GM23338 (cell line): ENCODE results near the gene RAD51B. TPM values are rescaled to one million over a fixed set of nuclear protein-coding genes. Genes with fewer than 3 reads are reported as not detected.

ENCODE experiments used
- ATAC-seq: fragments of 200-7000 bp; cut with Tn5 transposase; 3 replicates; pipeline ENCODE4 v1.9.1; 2020
- DNase-seq: peaks from one replicate; pipeline ENCODE4 v3.0.0-alpha.2; 2015; ENCODE audit warnings: low spot score
- H2AFZ ChIP-seq: fragments of 200-600 bp; sonication (generic); 2 replicates; pipeline ENCODE4 v1.8.0; 2016; ENCODE audit warnings: antibody characterized with exemption, mild to moderate bottlenecking, moderate library complexity
- H3F3A ChIP-seq: fragments of 200-600 bp; sonication (generic); replicated peaks from 2 replicates; pipeline ENCODE4 v1.8.0; 2017; ENCODE audit warnings: antibody characterized with exemption, mixed run types, low read depth
- H3K27ac ChIP-seq: fragments of 200-600 bp; sonication (generic); 2 replicates; pipeline ENCODE4 v1.6.1; 2016; ENCODE audit warnings: low read depth
- H3K27me3 ChIP-seq: fragments of 200-600 bp; sonication (generic); 2 replicates; pipeline ENCODE4 v1.8.0; 2016; ENCODE audit warnings: mild to moderate bottlenecking, mixed run types, moderate library complexity; ENCODE audit not compliant: insufficient read depth
- H3K36me3 ChIP-seq: fragments of 200-600 bp; sonication (generic); 2 replicates; pipeline ENCODE4 v1.8.0; 2016; ENCODE audit warnings: mild to moderate bottlenecking; ENCODE audit not compliant: insufficient read depth
- H3K4me1 ChIP-seq: fragments of 200-600 bp; sonication (generic); 2 replicates; pipeline ENCODE4 v1.8.0; 2016; ENCODE audit warnings: mild to moderate bottlenecking, moderate library complexity; ENCODE audit not compliant: insufficient read depth
- H3K4me2 ChIP-seq: fragments of 200-600 bp; sonication (generic); 2 replicates; pipeline ENCODE4 v1.7.1; 2017; ENCODE audit warnings: mixed run types
- H3K4me3 ChIP-seq: fragments of 200-600 bp; sonication (generic); 2 replicates; pipeline ENCODE4 v1.6.1; 2016; ENCODE audit warnings: mixed run types
- H3K79me2 ChIP-seq: fragments of 200-600 bp; sonication (generic); replicated peaks from 2 replicates; pipeline ENCODE4 v1.8.0; 2017; ENCODE audit warnings: mild to moderate bottlenecking; ENCODE audit not compliant: insufficient read depth
- H3K9me2 ChIP-seq: fragments of 200-600 bp; sonication (generic); 2 replicates; pipeline ENCODE4 v1.8.0; 2017; ENCODE audit not compliant: insufficient read depth
- H4K20me1 ChIP-seq: fragments of 200-600 bp; sonication (generic); replicated peaks from 2 replicates; pipeline ENCODE4 v1.8.0; 2017; ENCODE audit warnings: mild to moderate bottlenecking; ENCODE audit not compliant: insufficient read depth
- H3K27ac Mint-ChIP-seq: 2 replicates; pipeline ENCODE4 v1.8.0; 2020; ENCODE audit warnings: inconsistent platforms, mild to moderate bottlenecking, moderate library complexity, mixed read lengths
- H3K27me3 Mint-ChIP-seq: 3 replicates; pipeline ENCODE4 v1.8.0; 2022; ENCODE audit warnings: low read depth, mild to moderate bottlenecking, moderate library complexity, mixed read lengths, inconsistent platforms; ENCODE audit not compliant: insufficient read depth, poor library complexity
- H3K36me3 Mint-ChIP-seq: 3 replicates; pipeline ENCODE4 v1.8.0; 2021; ENCODE audit warnings: low read depth, mild to moderate bottlenecking, inconsistent platforms, moderate library complexity, mixed read lengths
- H3K4me1 Mint-ChIP-seq: 3 replicates; pipeline ENCODE4 v1.8.0; 2020; ENCODE audit warnings: mild to moderate bottlenecking, inconsistent platforms, mixed read lengths
- H3K4me3 Mint-ChIP-seq: 3 replicates; pipeline ENCODE4 v1.8.0; 2021; ENCODE audit warnings: moderate library complexity, mild to moderate bottlenecking, inconsistent platforms, mixed read lengths
- H3K9me3 Mint-ChIP-seq: 3 replicates; pipeline ENCODE4 v1.8.0; 2020; ENCODE audit warnings: moderate library complexity, mild to moderate bottlenecking, inconsistent platforms, mixed read lengths
- CREB1 ChIP-seq: fragments of 250-450 bp; sonication (Bioruptor Pico); IDR thresholded peaks from 2 replicates; pipeline ENCODE4 v1.5.0; 2020; ENCODE audit warnings: low read depth, mild to moderate bottlenecking, moderate library complexity
- CTCF ChIP-seq, 2 experiments: fragments of 200-600 bp in 1 of 2; sonication (generic) in 1 of 2; conservative IDR thresholded peaks; 2 replicates each; pipeline versions ENCODE4 v1.5.1 to v1.6.1; 2016 to 2017; ENCODE audit warnings: antibody characterized with exemption in 2 of 2, low read depth in 2 of 2, mild to moderate bottlenecking in 2 of 2, moderate library complexity in 1 of 2
- JUNB ChIP-seq: IDR thresholded peaks from one replicate; pipeline ENCODE4 v1.6.1; 2016; ENCODE audit warnings: antibody characterized with exemption; ENCODE audit not compliant: unreplicated experiment
- NANOG ChIP-seq: IDR thresholded peaks from 2 replicates; pipeline ENCODE4 v1.6.1; 2016; ENCODE audit warnings: antibody characterized with exemption, borderline replicate concordance
- POLR2AphosphoS5 ChIP-seq: IDR thresholded peaks from 2 replicates; pipeline ENCODE4 v1.6.1; 2016; ENCODE audit warnings: antibody characterized with exemption, low read depth
- ZNF114 ChIP-seq: fragments of 250-450 bp; sonication (Bioruptor Pico); IDR thresholded peaks from 2 replicates; pipeline ENCODE4 v1.5.0; 2020; ENCODE audit warnings: mild to moderate bottlenecking, moderate library complexity
- ZNF462 ChIP-seq: fragments of 250-450 bp; sonication (Bioruptor Pico); IDR thresholded peaks from 2 replicates; pipeline ENCODE4 v1.5.0; 2020; ENCODE audit warnings: mild to moderate bottlenecking, moderate library complexity
- polyA plus RNA-seq: library from polyadenylated mRNA; unstranded; fragments of >200 nt; fragmentation: Nextera tagmentation; extraction: Ambion mirVana; gene quantifications from 2 replicates; pipeline ENCODE4 v1.2.1, GENCODE V29; 2016
- total RNA-seq: library from RNA; depleted of rRNA; stranded (reverse); fragments of >200 nt; shearing (Covaris generic); gene quantifications from 2 replicates; pipeline ENCODE4 v1.2.3, GENCODE V29; 2014

RAD51B gene
- total and polyA plus RNA-seq, 2 experiments from 2014 or later = 15.7 to 29.1 TPM

- peak overlapping the region; percentile 54 for H3K4me2 ChIP-seq
- DNase-seq (peak; percentile 63), ATAC-seq (peak; percentile 85)
- H4K20me1 ChIP-seq = no peaks in the 10 kb centered on the region
- peak overlapping the region; percentile 16; the same call in 1 of the 2 replicates for H3K4me3 ChIP-seq
- no peaks in the 10 kb centered on the region for H3K9me2 ChIP-seq
- Mint-ChIP-seq H3K4me1 (peaks cover 62% of the 10 kb centered on the region), H3K27ac (peak overlapping the region; percentile 91), H3K4me3 (peak overlapping the region; percentile 46), H3K27me3 (no peaks in the 10 kb centered on the region), H3K9me3 (no peaks in the 10 kb centered on the region), H3K36me3 (peaks cover 5% of the 10 kb centered on the region; the same call in 1 of the 3 replicates)
- H3K36me3 ChIP-seq = no peaks in the 10 kb centered on the region
- no peaks in the 10 kb centered on the region for H3K79me2 ChIP-seq
- no peak overlapping the region for H2AFZ ChIP-seq
- H3K4me1 ChIP-seq = peaks cover 59% of the 10 kb centered on the region
- H3K27ac ChIP-seq = peak overlapping the region; percentile 94
- no peaks in the 10 kb centered on the region for H3F3A ChIP-seq
- H3K27me3 ChIP-seq = no peaks in the 10 kb centered on the region
- TF ChIP-seq NANOG (peak; percentile 49; the same call in 1 of the 2 replicates), ZNF462 (peak; percentile 98), ZNF114 (CRISPR knock-in tag) (no peak), POLR2AphosphoS5 (no peak), JUNB (no peak), CTCF (conservative IDR thresholded peaks at IDR 0.05; ENCODE audit: low read depth in 2 of 2) (peak in 1 of 2 experiments; percentile 11; a peak in 1 of 4 replicates), CREB1 (no peak)
These were observed 221.2 kb downstream of the RAD51B start for GRCh38 chr14:68040633-68041369.
